GM18858 (cell line): ENCODE measurements around the gene TGIF2.
"Not testable (repeated sequence)": the region's sequence is repeated elsewhere in the genome, so short reads cannot be mapped to it uniquely, and the experiment has no call there.

ENCODE experiments used
- ATAC-seq: cut with Tn5 transposase; IDR thresholded peaks from one replicate; pipeline ENCODE4 v1.9.1; 2021; ENCODE audit not compliant: unreplicated experiment

Gene TGIF2

DNA sequence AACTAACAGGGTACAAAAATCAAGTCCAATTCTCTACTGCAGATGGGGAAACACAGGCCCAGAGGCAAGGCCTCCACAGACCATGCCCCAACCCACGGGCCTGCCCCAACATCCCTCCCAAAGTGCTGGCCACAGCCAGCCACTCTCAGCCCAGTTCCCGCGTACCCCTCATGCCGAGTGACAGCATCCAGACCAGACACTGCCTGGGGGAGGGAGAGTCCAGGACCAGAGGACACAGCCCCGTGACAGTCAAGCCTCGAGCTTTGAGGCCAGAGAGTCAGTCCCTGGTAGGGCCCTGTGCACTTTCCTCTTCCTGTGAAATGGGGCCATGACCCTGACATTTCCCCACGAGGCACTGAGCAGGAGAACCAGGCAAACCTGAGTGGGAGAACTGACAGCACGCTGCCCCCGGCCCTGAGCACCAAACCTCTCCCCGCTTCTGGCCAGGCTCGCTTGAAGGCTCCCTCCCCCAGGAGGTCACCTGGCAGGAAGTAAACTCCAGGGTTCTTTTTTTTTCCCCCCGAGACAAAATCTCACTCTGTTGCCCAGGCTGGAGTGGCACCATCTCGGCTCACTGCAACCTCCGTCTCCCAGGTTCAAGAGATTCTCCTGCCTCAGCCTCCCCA, 27.2 kb upstream of the TGIF2 start:
- ATAC-seq, result no peak

DNA sequence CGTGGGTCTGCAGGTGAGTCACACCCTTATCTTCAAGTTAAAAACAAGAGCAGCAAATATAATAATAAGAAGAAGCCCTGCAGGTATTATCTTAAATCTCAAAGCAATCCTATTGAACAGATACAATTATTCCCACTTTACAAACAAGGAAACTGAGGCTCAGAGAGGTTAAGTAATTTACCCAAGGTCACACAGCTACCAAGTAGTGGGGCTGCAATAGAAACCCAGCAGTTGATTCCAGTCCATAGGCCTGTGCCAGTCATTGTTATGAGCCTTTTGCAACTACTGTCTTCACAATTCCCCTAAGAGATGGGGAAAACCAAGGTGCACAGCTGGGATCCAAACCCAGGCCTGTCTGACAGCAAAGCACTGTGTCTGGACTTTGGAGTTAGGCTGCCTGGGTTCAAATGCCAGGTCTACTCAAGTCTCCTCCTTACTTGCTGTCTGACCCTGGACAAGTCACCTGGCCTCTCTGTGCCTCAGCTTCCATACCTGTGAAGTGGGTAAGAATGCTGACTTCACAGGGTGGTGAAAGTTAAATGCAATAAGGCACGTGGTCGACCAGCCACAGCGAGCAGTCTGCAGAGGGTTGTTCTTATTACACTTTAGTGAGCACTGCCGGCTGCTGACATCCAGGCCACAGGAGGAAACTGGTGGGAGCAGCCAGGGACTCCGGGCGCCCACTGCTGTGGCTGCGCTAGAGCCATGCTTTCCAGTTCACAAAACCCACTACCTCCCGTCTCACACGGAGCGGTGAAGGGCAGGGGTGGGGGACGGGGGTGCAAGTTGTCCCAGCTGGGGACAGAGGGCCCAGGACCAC, 26.0 kb upstream of the TGIF2 start:
- no peak for ATAC-seq

- ATAC-seq, result no peak
Measured at GRCh38 chr20:36548006-36548315, 25.4 kb upstream of the TGIF2 start.

DNA sequence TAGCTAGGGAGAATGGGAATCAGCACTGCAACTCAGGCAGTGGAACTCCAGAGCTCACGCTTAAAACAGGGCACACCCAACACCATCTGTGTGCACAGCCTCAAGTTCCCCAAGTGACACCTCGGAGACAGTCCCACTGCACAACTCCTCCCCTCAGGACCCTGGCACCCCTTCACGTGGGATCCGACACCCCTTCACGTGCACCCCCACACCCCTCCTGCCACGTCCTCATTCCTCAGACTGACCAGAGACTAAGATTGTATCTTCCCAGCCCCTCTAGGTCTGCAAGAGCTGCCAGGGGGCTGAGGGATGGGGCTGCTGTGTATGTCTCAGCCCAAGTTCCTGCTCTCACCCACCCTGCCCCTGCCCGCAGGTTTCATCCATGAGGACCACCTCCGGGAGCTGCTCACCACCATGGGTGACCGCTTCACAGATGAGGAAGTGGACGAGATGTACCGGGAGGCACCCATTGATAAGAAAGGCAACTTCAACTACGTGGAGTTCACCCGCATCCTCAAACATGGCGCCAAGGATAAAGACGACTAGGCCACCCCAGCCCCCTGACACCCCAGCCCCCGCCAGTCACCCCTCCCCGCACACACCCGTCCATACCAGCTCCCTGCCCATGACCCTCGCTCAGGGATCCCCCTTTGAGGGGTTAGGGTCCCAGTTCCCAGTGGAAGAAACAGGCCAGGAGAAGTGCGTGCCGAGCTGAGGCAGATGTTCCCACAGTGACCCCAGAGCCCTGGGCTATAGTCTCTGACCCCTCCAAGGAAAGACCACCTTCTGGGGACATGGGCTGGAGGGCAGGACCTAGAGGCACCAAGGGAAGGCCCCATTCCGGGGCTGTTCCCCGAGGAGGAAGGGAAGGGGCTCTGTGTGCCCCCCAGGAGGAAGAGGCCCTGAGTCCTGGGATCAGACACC, 24.4 kb upstream of the TGIF2 start:
- ATAC-seq, result no peak

DNA sequence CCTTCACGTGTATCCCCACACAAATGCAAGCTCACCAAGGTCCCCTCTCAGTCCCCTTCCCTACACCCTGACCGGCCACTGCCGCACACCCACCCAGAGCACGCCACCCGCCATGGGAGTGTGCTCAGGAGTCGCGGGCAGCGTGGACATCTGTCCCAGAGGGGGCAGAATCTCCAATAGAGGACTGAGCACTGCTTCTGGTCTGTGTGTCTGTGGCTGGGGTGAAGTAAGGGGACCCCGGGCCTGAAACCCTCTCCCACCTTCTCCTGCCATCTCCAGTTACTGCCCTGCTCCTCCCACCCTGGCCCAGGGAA, 23.8 kb upstream of the TGIF2 start:
- no peak for ATAC-seq

DNA sequence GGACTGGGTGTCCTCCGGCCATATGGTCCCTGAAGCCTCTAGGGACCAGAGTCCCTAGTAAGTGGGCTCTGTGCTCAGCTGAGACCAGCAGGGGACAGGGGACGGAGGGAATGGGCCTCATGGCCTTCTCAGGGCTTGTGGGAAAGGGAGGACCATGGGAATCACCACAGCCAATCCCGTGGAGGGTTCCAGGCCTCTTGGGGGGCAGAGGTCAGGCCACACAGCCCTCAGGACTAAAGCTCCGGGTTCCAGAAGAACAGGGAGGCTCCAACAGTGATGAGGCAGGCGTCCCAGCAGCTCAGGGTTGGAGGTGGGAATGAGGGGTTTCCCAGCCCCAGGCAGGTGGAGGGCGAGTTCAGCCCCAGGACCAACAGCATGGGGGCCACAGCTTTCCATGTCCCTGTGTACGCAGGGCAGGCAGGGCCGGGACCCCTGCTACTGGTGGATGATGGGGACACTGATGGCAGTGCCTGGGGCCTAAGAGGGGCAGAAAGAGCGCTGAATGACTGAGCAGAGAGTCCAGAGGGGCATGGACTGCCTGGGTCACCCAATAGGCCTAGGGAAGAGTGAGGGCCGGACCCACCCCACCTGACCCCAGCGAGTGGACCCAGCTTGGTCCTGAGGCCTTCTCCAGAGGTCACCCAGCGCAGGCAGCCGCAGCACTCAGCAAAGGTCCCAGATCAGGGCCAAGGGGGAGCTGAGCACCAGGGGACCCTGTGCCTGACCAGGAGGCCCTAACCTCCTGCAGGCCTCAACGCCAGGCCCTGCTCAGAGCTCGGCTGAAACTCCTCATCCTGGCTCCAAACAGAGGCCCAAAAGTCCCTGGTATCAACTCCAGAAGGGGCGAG, 23.2 kb upstream of the TGIF2 start:
- no peak for ATAC-seq

- no peak for ATAC-seq
Measured at GRCh38 chr20:36550790-36551299, 22.6 kb upstream of the TGIF2 start.

DNA sequence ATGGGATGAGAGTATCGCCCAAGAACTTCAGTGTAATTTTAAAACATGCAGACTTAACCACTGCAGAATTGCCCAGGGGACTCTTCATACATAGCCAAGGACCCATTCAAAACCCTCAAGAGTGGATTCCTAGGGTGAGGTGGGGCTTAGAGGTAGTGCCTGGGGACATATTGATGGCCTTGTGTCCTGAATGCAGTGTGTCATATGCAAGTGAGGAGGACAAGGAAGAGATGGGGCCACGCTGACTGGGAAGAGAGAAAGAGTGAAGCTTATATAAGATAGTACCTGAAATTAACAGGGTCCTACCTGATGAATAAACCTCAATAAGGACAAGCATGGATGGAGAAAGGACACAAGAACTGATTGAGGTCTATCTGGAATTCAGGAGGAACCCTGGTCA, 18.1 kb upstream of the TGIF2 start:
- no peak for ATAC-seq

DNA sequence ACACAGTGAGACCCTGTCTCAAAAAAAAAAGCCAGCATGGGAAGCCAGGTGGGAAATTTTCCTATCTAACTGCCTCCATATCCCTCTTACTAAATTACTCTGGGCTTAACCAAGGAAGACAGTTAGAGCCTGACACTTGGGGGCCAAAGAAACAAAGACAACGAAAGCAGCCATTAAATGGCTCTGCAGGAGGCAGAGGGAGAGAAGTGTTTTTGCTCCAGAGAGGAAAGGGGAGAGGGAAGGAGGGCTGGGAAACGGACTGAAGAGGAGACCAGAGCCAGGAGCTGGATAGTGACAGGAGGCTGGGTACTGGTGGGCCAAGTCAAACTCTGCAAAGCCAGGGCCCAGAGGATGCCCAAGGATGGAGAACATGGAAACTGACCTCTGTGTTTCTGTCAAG, 10.7 kb upstream of the TGIF2 start:
- ATAC-seq, result no peak

DNA sequence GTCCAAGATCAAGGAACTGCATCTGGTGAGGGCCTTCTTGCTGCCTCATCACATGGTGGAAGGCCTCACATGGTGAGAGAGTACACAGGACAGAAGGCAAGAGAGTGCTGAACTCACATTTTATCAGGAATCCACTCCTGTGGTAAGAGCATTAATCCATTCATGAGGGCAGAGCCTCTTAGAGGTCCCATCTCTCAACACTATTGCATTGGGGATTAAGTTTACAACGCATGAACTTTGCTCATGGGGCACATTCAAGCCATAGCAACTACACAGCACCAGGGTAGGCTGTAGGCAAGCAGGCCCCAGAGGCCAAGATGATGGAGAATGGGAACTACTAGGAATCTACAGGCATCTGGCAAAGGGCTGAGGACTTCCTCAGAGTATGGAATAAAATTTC, 10.0 kb upstream of the TGIF2 start:
- ATAC-seq, result no peak

- ATAC-seq, result not testable (repeated sequence)
Measured at GRCh38 chr20:36564078-36564725, 9.2 kb upstream of the TGIF2 start.

DNA sequence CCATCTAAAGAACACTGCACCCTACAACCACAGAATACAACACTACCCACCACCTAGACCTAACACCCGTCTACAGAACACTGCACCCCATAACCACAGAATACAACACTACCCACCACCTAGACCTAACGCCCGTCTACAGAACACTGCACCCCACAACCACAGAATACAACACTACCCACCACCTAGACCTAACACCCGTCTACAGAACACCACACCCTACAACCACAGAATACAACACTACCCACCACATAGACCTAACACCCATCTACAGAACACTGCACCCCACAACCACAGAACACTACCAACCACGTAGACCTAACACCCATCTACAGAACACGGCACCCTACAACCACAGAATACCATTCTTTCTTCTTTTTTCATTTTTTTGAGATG, 8.7 kb upstream of the TGIF2 start:
- not testable (repeated sequence) for ATAC-seq

- ATAC-seq, result no peak
Measured at GRCh38 chr20:36565520-36565919, 7.9 kb upstream of the TGIF2 start.

DNA sequence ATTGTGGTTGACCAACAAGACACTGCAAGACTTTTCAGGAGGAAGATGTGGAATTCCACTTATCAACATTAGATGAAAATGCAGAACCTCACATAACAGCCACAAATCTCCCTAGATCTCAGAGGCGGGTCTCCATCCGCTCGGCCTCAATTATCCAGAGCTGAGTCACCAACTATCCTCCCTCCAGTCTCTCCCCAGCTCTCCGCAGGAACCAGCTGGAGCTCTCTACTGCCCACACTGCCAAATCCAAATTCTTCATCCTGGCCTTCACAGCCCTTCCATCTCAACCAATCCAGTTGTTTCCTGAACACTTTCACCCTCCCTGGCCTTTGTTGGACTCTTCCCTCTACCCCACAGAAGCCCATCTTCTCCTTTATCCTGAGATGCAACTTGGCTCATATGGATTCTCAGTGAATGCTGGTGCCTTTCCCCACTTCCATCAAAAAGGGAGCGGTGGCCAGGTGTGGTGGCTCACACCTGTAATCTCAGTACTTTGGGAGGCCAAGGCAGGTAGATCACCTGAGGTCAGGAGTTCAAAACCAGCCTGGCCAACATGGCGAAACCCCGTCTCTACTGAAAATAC, 3.5 kb upstream of the TGIF2 start:
- ATAC-seq, result no peak

DNA sequence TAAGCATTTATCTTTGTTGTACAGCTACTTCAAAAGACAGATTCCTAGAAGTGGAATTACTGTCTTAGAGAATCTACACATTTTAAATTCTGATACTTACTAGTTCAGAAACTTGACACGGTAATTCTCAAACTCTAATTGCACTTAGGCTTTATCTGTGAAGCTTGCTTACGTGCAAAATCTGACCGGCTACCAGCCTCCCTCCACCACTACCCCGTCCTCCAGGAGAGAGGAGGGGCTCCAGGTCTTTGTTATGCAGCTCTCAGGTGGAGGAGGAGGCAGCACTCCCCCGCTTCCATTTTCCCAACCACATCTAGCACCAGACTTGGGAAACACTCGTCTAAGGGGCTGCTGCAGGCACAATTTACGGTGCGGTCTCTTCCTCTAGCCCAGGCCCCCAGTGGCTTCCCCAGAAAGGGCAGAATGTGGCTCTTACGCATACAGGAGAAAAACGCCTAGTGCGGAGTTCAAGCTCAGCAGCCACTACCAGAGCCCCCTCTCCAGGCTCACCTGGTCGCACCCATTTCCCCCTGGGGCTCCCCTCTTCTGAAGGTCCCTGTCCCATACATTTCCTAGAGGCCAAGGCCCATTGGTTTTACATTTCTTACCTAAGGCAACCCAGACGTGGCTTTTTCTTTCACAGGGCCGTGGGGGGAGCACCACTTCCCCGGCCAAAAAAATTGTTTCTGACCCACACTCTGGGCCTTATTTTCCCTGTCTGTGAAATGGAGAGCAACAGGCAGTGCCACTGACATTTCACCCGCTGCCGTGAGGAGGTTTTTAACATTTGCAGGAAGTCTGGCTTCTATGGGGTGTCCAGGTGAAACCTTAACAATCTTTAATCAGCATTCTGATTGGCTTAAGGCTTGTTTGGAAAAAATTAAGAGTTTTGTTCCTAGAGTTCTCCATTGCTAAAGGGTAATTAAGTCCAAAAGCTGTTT, 1.6 kb upstream of the TGIF2 start:
- no peak for ATAC-seq

- peak; percentile 9 for ATAC-seq
Measured at GRCh38 chr20:36572701-36573102, 695 bp upstream of the TGIF2 start.

GRCh38 chr20:36573798-36574365, 485 bp downstream of the TGIF2 start:
- no peak for ATAC-seq

- no peak for ATAC-seq
Measured at GRCh38 chr20:36574366-36575135, 1.2 kb downstream of the TGIF2 start.
